HG02759 (cell line): ENCODE results near the gene CTXND2.

Experiments
- ATAC-seq: cut with Tn5 transposase; IDR thresholded peaks from one replicate; pipeline ENCODE4 v1.9.1; 2021; ENCODE audit warnings: mild to moderate bottlenecking, moderate library complexity; ENCODE audit not compliant: unreplicated experiment

CTXND2 gene

DNA sequence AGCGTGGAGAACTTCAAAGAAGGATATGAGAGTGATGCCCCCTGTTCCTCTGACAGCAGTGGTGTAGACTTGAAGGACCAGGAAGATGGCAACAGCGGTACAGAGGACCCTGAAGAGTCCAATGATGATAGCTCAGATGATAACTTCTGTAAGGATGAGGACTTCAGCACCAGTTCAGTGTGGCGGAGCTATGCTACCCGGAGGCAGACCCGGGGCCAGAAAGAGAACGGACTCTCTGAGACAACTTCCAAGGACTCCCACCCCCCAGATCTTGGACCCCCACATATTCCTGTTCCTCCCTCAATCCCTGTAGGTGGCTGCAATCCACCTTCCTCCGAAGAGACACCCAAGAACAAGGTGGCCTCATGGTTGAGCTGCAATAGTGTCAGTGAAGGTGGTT, 73.7 kb downstream of the CTXND2 start:
- ATAC-seq, result no peak

DNA sequence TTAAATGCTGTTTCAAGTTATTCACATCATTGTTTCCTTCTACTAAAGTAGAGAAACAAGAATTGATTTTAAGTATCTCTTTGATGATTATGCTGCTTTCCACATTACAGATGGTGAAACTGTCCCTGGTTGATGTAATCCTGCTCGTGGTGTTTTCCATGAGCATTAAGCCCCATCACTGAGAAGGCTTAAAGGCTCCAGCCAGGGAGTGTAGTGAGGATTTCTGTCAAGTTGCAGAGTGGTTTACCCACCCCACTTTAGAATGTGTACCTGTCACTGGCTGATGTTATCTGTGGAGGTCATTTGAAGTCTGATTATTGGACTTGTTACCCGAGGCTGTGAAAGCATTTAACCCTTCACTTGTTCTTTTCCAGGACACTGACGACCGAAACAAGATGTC, 74.8 kb downstream of the CTXND2 start:
- no peak for ATAC-seq
